Epithelial cell of umbilical artery (primary cell): ENCODE measurements around the gene ZNF580. TPM values are rescaled to one million over a fixed set of nuclear protein-coding genes. Genes with fewer than 3 reads are reported as not detected.

ENCODE experiments used
- total RNA-seq: library from RNA; depleted of rRNA; stranded (reverse); fragments of >200 nt; gene quantifications from 2 replicates; pipeline ENCODE4 v1.2.3, GENCODE V29; 2014

Gene ZNF580, protein sequence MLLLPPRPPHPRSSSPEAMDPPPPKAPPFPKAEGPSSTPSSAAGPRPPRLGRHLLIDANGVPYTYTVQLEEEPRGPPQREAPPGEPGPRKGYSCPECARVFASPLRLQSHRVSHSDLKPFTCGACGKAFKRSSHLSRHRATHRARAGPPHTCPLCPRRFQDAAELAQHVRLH
- total RNA-seq = 1.9 and 2.7 TPM in 2 replicates

DNA sequence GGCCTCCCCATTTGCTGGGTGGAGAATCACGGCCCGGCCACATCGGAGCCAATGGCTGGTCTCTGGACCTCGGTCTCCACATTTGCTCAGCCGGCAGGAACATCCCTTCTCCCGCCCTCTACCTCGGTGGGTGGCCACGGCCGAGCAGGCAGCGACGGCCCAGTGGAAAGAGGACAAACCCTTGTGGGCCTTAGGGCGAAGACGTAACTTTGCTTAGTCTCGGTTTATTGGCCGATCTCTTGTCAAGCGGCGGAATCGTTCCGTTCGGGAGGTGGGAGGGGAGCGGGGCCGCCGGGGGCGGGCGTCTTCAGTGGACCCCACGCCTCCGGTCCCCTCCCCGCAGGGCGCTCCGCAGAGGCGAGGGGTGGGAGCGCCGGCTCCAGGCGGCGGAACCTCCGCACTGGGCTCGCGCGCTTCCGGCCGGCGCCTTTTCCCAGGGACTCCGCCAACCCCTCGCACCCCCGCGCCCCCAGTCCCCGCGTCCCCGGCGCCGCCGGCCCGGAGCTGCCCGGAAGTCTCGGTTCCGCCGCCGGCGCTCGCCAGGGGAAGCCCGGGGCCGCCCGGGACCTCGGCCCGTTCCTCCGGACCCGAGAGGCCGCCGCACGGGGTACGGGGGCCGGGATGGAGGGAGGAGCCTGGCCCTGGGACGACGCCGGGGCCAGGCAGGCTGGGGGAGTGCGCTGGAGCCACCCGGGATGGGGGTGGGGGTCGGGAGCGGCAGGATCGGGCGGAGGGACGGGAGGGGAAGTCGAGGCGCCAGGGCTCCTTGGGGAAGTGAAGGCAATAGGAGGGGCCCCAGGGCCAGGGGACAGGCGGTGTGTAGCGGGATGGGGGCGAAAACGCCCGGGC is at the start of gene ZNF580:
Gene ZNF580, plus strand, starts transcription at position 426 of the 849 bp plus-strand sequence. CDS start 1,507 bp downstream, outside the sequence.

DNA sequence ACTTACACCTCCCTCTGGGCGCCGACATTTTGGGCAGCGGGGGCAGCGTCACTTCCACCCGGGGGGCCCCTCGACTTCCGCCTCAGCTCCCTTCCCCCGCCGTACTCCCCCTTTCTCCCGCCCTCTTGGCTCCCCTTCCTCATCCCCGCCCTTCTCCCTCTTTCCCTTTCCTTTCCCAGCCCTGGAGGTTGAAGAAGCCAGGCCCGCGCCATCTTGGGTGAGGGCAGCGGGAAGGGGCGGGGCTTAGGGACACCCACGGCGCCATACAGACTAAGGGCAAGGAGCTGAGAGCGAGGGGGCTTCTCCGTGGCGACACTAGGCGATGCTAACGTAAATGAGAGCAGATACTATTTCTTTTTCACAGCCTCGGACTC is 41.3 kb upstream of the ZNF580 start, which contains the start of gene FIZ1:
Gene FIZ1, minus strand, starts transcription at position 50 of the 374 bp plus-strand sequence. CDS start 1,652 bp downstream, outside the sequence.

DNA sequence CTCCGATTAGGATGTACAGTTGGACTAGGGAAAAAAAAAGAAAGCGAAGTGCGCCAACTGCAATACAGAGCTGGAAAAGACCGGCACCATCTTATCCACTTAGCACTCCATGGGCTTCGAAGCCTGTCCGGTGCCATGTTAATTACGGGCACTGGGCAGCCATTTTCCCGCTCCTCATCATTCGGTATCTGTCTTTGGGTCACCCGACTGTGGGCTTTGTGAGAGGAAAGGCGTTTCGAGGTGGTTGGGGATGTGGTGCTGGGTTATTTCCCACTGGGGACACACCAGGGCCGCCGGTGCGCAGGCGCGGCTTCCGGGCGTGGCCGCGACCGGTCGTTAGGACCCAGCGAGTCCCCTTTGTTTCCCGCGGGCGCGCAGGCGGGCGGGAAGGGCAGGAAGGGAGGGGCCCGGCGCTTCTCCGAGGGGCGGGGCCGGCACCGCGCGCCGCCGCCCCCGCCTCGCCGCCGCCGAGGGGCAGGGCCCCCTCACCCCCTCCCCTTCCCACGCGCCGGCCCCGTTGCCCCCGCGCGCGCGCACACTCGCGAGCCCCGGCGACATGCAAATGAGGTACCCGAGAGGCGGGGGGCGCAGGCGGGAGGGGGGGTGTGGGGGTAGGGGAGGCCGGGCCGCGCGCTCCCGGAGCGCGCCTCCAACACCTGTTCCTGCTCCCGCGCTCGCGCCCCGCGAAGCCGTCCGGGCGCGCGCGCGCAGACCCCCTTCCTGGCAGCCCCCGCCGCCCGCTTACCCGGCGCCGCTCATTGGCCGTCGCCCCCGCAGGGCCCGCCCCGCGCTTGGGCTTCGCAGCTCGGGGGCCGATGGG is 40.8 kb upstream of the ZNF580 start, which contains the start of gene ZNF524:
Gene ZNF524, plus strand, starts transcription at position 447 of the 820 bp plus-strand sequence. CDS start 1,825 bp downstream, outside the sequence.

DNA sequence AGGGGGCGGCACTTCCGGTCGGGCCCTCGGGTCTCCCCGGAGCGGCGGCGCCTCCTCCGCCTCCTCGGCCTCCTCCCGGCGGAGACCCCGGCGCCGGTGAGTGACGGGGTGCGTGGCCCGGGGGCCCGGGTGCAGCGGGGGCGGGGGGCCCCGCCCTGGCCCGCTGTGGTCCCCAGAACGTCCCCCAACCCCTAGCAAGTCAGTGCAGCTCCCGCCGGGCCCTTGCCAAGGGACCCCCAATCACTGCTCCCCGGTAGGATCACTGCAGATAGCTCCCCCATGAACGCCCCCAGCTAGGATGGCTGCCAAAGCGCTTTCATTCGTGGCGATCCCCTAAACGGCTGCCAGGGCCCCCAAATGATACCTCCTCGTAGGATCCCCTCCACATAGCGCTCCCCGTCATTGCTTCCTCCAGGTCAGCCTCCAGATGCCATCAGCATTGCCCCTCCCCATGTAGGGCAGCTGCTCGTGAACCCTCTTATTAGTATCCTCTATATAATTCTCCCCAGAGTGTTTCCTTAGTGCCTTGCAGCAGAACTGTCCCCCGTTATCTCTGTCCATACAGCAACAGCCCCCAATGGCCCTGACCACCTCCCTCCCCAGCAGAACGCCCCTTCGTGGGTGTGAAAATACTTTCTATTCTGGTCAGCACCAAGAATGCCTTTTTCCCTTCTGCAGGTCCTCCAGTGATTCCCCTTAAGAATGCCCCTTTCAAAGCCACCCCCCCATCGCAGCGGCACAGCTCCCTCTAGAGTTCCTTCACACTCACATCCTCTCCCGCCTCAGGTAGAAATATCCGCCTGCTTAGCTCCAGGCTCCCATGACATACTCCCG is 34.9 kb upstream of the ZNF580 start, which contains the start of gene ZNF865:
Gene ZNF865, plus strand, starts transcription at position 11 of the 834 bp plus-strand sequence. CDS start 7,972 bp downstream, outside the sequence.

DNA sequence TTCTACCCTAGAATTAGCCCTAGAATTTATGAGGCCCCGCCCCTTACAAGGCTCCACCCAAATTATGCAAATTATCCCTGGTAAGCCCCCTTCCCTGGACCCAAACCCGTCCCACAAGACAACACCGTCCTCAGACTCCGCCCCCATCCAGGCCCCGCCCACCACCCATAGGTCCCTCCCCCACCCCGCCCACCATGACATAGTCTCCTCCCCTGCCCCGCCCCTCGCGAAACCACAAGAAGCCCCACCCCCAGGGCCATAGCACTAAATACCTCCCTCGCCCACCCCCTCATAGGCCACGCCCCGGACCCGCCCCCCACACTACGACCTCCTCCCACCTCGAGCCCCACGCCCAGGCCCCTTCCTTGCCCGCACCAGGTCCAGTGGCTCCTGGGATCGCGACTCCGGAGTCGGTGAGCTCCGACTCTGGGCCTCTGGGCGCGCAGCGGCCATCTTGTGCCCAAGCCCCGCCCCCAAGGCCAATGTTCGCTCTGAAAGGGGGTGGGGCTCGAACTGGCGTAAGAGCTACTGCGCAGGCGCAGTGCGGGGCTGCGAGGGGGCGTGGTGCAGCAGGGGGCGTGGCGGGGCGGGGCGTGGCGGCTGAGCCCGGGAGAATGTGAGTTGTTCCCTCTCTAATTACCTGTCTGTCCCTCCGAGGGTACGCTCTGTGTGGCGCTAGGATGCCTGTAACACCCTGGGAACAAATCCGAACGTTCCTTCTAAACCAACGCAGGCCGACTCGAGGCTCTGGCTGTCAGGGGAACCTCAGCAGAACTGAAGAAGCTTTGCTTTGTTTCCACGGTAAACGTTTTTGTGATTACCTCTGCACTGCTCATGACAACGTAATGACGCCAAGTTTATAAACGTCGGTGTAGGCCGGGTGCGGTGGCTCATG is 16.4 kb upstream of the ZNF580 start, which contains the start of gene ZNF784:
Gene ZNF784, minus strand, starts transcription at position 458 of the 895 bp plus-strand sequence. Its CDS starts 5 bp downstream, at position 453.

DNA sequence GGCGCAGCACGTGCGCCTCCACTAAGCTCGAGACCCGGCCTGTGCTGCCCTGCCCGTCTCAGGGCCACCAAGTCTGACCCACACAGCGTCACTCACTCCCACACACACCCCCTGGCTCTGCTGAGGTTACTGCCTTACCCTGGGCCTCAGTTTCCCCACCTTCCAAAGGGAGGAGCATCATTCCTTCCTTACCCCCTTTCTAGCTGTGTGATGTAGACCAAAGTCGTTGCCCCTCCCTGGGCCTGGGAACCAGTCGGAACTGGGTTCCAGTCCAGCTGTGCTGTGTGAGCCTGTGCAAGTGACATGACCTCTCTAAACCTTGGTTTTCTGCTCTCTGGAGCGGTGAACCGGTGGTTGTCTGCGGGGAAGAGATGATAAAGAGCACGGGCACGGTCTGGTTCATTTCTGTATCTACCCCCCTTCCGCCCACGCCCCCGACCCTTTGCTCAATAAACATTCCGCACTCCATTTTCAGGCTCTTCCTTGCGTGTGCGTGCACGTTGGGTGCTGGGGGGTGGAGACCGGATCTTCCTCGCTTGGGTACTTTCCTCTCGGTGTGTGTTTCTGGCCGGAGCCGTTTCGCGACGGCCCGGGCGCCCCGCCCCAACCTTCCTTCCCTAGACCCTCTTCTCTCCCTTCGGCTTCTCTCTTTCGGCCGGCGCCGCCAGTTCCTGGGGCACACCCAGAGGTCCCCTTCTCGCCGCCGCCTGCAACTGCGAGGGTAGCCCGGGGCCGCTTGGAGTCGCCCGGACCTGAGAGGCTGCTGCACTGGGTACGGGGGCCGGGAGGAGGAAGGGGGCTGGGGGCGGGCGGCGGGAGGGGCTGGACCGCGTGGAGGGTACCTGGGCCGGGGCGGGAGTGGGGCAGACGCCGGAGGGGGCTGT is 2.4 kb downstream of the ZNF580 start, which contains the start of gene ZNF581:
Gene ZNF581, plus strand, starts transcription at position 647 of the 884 bp plus-strand sequence. CDS start 923 bp downstream, outside the sequence.

DNA sequence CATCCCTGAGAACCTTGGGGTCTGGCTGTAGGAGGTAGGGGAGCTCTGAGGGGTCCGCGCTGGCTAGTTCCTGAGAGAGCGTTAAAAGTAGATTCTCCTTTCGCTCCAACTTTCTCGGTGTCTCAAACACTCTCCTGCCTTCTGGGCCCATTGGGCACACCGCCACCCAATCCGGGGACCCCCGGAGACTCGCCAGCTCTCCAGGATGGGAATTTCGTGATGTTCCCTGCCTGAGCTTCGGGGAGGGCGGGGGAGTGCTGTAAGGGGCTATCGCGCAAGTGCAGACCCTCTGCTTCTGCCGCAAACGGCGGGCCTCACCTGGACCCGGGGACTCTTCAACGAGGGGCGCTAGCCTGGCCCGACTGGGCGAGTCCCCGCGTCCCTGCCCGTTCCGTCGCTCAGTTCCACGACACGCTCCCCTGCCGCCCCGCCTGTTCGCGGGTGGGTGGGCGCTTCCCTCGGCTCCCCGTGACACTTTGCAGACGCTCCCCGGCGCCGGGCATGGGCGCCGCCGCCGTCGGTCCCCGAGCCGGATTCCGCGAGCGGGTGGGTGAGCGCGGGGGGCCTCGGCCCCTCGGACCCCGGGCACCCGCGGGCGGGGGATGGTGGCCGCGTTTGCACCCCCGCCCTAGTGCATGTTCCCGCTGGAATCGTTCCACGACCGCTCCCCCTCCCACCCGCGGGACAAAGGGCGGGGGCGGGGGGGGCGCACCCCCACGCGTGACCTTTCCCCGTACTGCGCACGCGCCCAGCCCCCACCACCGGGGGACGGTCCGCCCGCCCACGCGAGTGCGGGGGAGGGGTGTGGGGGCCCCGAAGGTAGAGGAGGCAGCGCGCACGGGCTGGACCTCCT is 7.2 kb downstream of the ZNF580 start, which contains the start of gene CCDC106:
Gene CCDC106, plus strand, starts transcription at position 481 of the 853 bp plus-strand sequence. CDS start 835 bp downstream, outside the sequence.

DNA sequence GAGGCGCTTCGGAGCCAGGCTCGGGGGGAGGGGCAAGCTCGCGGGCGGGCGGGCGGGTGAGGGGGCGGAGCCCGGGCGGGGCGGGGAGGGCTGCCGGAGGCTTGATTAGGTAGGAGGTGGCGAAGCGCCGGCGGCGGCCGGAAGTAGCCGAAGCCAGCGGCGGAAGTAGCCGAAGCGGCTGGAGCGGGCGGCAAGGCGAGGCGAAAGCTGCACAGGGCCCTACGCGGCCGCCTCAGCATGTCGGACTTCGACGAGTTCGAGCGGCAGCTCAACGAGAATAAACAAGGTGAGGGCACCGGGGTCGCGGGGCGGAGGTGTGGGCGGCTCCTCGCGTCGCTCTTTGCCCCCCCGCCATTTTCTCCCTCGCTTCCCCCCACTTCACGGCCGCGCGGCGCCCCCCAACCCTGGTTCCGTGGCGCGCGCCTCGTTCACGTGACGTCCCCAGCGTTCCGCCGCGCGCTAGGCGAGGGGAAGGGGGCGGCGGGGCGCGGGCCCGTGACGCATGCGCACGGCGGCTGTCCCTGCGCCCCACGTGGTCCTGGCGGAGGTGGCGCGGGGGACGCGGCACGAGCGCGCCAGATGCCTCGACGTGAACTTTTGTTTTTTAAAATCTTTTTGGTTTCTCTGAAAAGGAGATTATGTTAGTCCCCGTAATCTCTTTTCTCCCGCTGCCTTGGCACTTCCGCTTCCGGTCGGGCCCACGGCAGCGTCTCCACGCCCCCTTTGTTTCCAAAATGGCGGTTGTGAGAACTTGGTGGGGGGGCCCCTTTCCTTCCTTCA is 14.3 kb downstream of the ZNF580 start, which contains the start of gene U2AF2:
Gene U2AF2, plus strand, starts transcription at position 168 of the 780 bp plus-strand sequence. Its CDS starts 70 bp downstream, at position 238.

DNA sequence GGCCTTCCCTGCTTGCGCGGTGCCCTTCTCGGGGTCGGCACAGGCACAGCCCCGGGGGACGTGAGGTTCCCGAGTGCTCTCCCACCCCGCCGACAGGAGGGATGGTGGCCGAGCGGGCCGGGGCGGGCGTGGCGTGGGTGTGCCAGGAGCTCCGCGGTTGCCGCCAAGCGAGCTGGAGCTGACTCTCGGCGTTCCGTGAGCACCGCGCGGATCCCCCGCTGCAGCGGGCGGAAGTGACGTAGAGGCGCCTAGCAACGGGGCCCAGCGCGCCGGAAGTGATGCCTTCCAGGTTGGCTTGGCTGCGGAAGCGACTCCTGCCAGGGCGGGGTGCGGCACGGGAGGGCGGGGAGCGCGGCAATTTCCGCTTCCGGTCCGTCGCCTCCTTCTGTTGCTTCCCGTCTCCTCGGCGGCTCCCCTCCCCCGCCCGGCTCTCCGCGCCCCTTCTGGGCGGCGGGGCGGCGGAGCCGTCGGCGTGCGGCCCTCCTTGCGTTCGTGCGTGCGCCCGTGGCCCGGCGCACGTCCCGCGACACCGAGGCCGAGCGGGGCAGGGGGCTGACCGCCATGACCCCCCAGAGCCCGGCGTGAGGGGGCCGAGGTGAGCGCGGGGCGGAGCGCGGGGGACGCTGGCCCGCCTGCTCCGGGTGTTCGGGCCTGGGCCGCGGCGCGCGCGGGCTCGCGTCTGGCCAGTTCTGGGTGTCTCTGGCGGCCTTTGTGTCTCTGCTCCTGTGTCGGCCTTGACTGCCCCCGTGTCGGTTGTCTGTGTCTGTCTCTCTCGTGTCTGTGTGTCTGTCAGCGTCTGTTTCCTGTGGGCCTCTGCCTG is 34.2 kb downstream of the ZNF580 start, which contains the start of gene EPN1:
Gene EPN1, plus strand, starts transcription at position 386 of the 820 bp plus-strand sequence. CDS start 3,402 bp downstream, outside the sequence.

Other genes with a start within 250 kb of the ZNF580 start
- 168 and 599 TPM in 2 replicates for gene UBE2S, start 233.2 kb upstream of the ZNF580 start, total RNA-seq
- gene SHISA7, start 197.7 kb upstream of the ZNF580 start, total RNA-seq = not detected in 2 replicates
- gene ISOC2, start 179.4 kb upstream of the ZNF580 start, total RNA-seq = 50.6 and 74.1 TPM in 2 replicates
- gene C19orf85, start 176.3 kb upstream of the ZNF580 start, total RNA-seq = not detected in 2 replicates
- 0.30 and 2.6 TPM in 2 replicates for gene ZNF628, start 164.4 kb upstream of the ZNF580 start, total RNA-seq
- gene NAT14, start 155.8 kb upstream of the ZNF580 start, total RNA-seq = 11.7 and 18.2 TPM in 2 replicates
- gene SSC5D, start 152.6 kb upstream of the ZNF580 start, total RNA-seq = 0.32 and 2.3 TPM in 2 replicates
- not detected in 2 replicates for gene SBK2, start 103.9 kb upstream of the ZNF580 start, total RNA-seq
- gene SBK3, start 95.5 kb upstream of the ZNF580 start, total RNA-seq = 0.32 TPM in 1 of 2 replicates, not detected in the other
- gene ZNF579, start 60.2 kb upstream of the ZNF580 start, total RNA-seq = 3.2 TPM in 2 replicates
- 1.8 and 2.6 TPM in 2 replicates for gene FIZ1, start 41.5 kb upstream of the ZNF580 start, total RNA-seq
- gene ZNF524, start 40.7 kb upstream of the ZNF580 start, total RNA-seq = 7.8 and 10.3 TPM in 2 replicates
- gene ZNF865, start 35.4 kb upstream of the ZNF580 start, total RNA-seq = 0.61 and 0.65 TPM in 2 replicates
- 3.6 and 3.8 TPM in 2 replicates for gene ZNF784, start 16.4 kb upstream of the ZNF580 start, total RNA-seq
- gene ZNF581, start 2.6 kb downstream of the ZNF580 start, total RNA-seq = 16.1 and 21.4 TPM in 2 replicates
- gene CCDC106, start 7.2 kb downstream of the ZNF580 start, total RNA-seq = 7.6 and 7.8 TPM in 2 replicates
- gene U2AF2, start 14.0 kb downstream of the ZNF580 start, total RNA-seq = 87.7 and 143 TPM in 2 replicates
- 19.2 and 50.8 TPM in 2 replicates for gene EPN1, start 34.2 kb downstream of the ZNF580 start, total RNA-seq
- gene NLRP9, start 97.4 kb downstream of the ZNF580 start, total RNA-seq = not detected in 2 replicates
- under 0.01 TPM in 1 of 2 replicates, not detected in the other for gene RFPL4A, start 118.1 kb downstream of the ZNF580 start, total RNA-seq
- not detected in 2 replicates for gene RFPL4AL1, start 128.1 kb downstream of the ZNF580 start, total RNA-seq
- gene NLRP11, start 191.0 kb downstream of the ZNF580 start, total RNA-seq = not detected in 2 replicates
- not detected in 2 replicates for gene NLRP4, start 195.5 kb downstream of the ZNF580 start, total RNA-seq